GM12801 (cell line): ENCODE data around the gene EMP2.

ENCODE experiments used
- TF ChIP-seq, protein P1 (sequence below): IDR thresholded peaks from one replicate; pipeline ENCODE4 v1.5.1; 2011; ENCODE audit warnings: control low read depth; ENCODE audit not compliant: insufficient read length; ENCODE audit errors: extremely low read depth

EMP2 gene

DNA sequence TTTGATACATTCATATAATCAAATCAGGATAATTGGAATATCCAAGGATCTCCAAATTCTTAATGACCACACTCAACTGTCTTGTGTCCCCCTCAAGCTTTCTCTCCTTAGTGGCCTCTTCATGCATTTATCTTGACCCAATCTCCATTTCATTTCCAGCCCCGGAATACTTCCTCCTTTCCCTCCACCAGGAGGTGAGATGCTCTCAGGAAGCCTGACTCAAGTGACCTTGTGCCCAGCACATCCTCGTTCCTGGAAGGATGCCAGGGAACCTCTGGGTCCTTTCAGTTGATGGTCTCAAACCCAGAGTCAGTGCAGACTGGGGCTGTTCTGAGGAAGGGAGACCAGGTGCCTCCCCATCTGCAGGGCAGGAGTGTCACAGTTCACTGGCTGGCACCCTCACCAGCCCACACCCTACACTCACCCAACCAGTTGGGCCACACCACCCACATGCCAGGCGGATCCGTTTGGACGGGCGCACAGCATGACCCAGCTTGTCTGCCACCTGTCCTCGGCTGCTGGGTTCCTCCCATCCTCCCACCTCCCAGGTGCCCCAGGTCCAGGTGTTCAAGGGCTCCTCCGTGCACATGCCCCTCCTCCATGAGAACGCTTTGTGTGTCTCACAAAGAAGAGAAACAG is 14.0 kb upstream of the EMP2 start:
- TF ChIP-seq, protein P1, sequence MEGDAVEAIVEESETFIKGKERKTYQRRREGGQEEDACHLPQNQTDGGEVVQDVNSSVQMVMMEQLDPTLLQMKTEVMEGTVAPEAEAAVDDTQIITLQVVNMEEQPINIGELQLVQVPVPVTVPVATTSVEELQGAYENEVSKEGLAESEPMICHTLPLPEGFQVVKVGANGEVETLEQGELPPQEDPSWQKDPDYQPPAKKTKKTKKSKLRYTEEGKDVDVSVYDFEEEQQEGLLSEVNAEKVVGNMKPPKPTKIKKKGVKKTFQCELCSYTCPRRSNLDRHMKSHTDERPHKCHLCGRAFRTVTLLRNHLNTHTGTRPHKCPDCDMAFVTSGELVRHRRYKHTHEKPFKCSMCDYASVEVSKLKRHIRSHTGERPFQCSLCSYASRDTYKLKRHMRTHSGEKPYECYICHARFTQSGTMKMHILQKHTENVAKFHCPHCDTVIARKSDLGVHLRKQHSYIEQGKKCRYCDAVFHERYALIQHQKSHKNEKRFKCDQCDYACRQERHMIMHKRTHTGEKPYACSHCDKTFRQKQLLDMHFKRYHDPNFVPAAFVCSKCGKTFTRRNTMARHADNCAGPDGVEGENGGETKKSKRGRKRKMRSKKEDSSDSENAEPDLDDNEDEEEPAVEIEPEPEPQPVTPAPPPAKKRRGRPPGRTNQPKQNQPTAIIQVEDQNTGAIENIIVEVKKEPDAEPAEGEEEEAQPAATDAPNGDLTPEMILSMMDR: no peak

DNA sequence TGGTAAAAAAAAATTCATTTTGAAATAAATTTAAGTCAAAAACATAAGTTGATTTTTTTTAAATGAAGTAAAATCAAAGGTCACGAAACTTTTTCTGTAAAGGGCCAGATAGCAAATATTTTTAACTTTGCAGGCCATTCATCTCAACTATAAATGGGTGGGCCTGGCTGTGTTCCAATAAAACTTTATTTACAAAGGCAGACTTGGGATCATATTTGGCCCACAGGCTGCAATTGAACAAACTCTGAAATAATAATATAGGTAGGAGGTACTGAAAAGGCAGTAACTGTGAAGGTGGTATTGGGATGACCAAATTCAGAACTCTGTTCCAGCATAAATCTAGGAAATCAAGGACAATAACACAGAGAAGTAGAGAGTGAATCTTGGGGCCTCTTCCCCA is 12.2 kb upstream of the EMP2 start:
- TF ChIP-seq, protein P1: no peak

DNA sequence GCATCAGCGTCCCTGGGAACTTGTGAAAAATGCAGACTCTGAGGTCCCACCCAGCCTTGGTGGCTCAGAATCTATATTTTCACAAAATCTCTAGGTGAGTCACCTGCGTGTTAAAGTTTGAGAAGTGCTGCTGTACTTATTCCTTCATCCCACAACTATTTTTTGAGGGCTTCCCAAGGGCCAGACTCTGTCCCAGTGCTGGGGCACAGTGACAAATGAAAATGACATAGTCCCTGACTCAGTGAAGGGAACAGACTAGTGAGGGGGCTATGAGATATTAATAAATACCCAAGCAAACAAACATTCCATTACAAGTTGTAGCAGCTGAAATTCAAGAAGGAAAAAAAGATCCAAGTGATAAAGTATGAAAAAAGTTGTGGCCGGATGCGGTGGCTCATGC is 9.9 kb upstream of the EMP2 start:
- TF ChIP-seq, protein P1: no peak

DNA sequence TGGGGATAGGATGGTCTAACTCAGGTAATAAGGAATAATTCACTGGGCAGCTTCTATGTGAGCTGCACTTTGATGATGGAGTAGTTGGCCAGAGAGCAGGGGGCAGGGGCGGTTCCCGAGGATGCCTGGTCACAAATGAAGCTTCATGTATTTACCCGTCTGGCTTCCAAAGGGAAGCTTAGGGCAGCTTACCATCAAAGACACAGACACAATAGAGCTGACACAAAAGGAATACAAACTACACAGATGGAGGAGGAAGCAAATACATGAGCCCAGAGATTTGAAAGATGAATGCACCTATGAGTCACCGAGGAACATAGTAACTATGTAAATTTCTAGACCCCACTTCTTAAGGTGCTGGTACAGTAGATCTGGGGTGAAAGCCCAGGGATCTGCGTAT is 8.7 kb upstream of the EMP2 start:
- TF ChIP-seq, protein P1: no peak

DNA sequence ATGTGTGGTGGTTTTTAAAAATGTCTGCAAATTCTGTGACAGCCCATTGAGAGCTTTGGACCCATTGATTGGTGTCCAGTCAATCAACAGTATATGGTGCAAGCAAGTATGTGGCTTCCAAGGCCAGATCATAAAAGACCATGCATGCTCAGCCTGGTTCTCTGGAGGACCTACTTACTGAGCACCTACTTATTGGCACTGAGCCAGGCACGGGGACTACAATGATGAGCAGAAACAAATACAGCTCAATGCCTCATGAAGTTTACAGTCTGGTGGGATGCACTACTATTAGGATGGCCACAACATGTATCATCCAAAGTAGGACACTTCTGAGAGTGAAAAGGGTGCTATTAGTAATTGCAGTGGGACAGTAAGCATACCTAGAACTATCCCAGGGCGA is 7.2 kb upstream of the EMP2 start:
- TF ChIP-seq, protein P1: no peak

DNA sequence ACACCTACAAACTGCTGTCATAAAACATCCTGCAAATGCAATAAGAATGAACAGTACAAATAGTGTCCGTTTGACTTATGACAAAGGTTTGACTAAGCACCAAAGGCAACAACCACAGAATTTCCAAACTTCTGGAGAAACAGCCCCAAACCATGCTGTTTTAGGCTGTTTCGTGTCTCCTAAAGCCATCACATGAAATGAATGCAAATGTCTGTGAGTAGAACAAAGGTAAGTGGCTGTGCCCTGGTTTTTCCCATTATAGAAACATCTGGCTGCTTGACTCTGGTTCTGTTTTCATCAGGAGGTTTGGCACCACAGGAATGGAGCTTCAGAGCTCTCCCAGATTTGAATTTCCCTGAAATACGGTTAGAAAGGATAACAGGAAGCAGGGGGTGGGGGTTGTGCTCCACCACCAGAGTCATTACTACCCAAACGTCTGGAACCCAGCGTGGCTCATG is 4.6 kb upstream of the EMP2 start:
- TF ChIP-seq, protein P1: no peak

DNA sequence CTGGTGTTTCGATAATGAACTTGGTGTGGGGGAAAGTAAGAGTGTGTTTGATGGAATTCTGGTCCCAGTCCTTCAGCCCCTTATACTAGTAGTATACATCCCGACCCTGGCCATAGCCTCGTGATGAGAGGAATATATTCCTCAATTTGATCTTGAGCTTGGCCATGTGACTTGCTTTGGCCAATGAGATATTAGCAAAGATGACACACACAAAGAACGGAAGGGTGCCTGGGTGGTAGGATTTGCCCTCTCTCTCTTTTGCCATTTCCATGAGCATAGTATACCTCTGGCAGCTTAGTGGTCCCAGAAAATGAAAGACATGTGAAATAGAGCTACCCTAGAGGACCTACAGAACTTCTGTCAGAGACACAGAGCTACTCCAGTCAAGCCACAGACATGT is 2.9 kb upstream of the EMP2 start:
- TF ChIP-seq, protein P1: no peak
